ENCODE measurements around the gene PRDM16. TPM values are rescaled to one million over a fixed set of nuclear protein-coding genes. Genes with fewer than 3 reads are reported as not detected.

The PRDM16 gene
- total and polyA plus RNA-seq, 2 of the 13 experiments (the other 11 are each of a cell fraction or from before 2014, with no cell fraction given): 0.15 to 0.81 TPM

DNA sequence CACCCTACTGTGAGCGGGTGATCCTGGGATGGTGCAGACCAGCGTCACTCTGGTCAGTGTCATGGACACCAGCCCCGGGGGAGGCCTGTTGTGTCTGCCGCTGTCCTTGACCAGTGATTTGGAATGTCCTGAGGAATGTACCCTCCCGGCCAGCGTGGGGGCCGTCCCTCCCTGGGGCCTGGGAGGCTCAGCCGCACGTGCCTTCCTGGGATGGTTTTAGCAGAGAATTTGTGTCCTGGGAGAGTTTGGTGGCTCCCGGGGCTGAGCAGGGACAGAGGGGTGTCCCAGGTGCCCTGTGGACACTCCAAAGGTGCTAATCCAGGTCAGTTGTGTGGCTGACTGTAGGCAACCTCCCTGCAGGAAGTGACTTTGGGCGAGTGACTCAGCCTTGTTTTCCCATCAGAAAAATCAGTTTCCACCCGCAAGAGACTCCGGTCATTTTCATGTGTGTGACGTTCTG, 391.7 kb downstream of the PRDM16 start (continued):
- TF ChIP-seq, protein P1, sequence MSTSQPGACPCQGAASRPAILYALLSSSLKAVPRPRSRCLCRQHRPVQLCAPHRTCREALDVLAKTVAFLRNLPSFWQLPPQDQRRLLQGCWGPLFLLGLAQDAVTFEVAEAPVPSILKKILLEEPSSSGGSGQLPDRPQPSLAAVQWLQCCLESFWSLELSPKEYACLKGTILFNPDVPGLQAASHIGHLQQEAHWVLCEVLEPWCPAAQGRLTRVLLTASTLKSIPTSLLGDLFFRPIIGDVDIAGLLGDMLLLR (CRISPR knock-in tag; IDR thresholded peaks at IDR 0.05): no peak
- TF ChIP-seq FOXC1 (CRISPR knock-in tag; IDR thresholded peaks at IDR 0.05; ENCODE audit: borderline replicate concordance) (no peak), RARG (CRISPR knock-in tag; IDR thresholded peaks at IDR 0.05; ENCODE audit: low read depth) (no peak), MXI1 (IDR thresholded peaks at IDR 0.05; ENCODE audit: borderline replicate concordance, low read depth, low read length) (no peak; the same call in 2 of the 3 replicates), ZKSCAN5 (CRISPR knock-in tag; IDR thresholded peaks at IDR 0.05) (0 out of 2 replicates have a peak, but pooled peaks have one; percentile 38), RXRA (CRISPR knock-in tag; IDR thresholded peaks at IDR 0.05) (peak; percentile 62; the same call in 1 of the 2 replicates), ZSCAN31 (CRISPR knock-in tag; IDR thresholded peaks at IDR 0.05; ENCODE audit: low read depth) (no peak; the same call in 1 of the 2 replicates), NR2F6 (IDR thresholded peaks at IDR 0.05) (no peak), NR2F6 (CRISPR knock-in tag; IDR thresholded peaks at IDR 0.05) (peak; percentile 66), KDM6A (CRISPR knock-in tag; IDR thresholded peaks at IDR 0.05; ENCODE audit: low read depth) (no peak; the same call in 1 of the 2 replicates), RBM39 (IDR thresholded peaks at IDR 0.05; ENCODE audit: low read depth, low read length, poor library complexity, severe bottlenecking) (no peak), ZNF350 (CRISPR knock-in tag; IDR thresholded peaks at IDR 0.05; ENCODE audit: borderline replicate concordance, low read depth) (no peak), ZNF614 (CRISPR knock-in tag; IDR thresholded peaks at IDR 0.05; ENCODE audit: borderline replicate concordance) (no peak; the same call in 1 of the 2 replicates), RBAK (CRISPR knock-in tag; IDR thresholded peaks at IDR 0.05) (no peak), DMAP1 (CRISPR knock-in tag; IDR thresholded peaks at IDR 0.05) (peak; percentile 19; the same call in 1 of the 2 replicates), NAIF1 (CRISPR knock-in tag; IDR thresholded peaks at IDR 0.05; ENCODE audit: borderline replicate concordance) (no peak), ZNF747 (CRISPR knock-in tag; IDR thresholded peaks at IDR 0.05; ENCODE audit: borderline replicate concordance) (no peak), ZNF317 (CRISPR knock-in tag; IDR thresholded peaks at IDR 0.05) (no peak), YY1 (IDR thresholded peaks at IDR 0.05; ENCODE audit: insufficient read depth, insufficient replicate concordance, low read depth, low read length) (no peak), ISX (CRISPR knock-in tag; conservative IDR thresholded peaks at IDR 0.05) (no peak), KDM4B (CRISPR knock-in tag; IDR thresholded peaks at IDR 0.05) (no peak), ZBTB3 (CRISPR knock-in tag; IDR thresholded peaks at IDR 0.05; ENCODE audit: borderline replicate concordance, low read depth) (no peak), BCL6 (CRISPR knock-in tag; IDR thresholded peaks at IDR 0.05) (peak; percentile 51), MIER3 (CRISPR knock-in tag; IDR thresholded peaks at IDR 0.05; ENCODE audit: borderline replicate concordance) (no peak), ZMYM4 (CRISPR knock-in tag; IDR thresholded peaks at IDR 0.05) (no peak), HCFC1 (IDR thresholded peaks at IDR 0.05; ENCODE audit: low read depth, low read length) (no peak), ZNF7 (CRISPR knock-in tag; IDR thresholded peaks at IDR 0.05) (no peak), KLF16 (CRISPR knock-in tag; IDR thresholded peaks at IDR 0.05) (no peak; a peak in 1 of 4 replicates), ZNF24 (IDR thresholded peaks at IDR 0.05) (no peak)
- TF ChIP-seq, protein P2, sequence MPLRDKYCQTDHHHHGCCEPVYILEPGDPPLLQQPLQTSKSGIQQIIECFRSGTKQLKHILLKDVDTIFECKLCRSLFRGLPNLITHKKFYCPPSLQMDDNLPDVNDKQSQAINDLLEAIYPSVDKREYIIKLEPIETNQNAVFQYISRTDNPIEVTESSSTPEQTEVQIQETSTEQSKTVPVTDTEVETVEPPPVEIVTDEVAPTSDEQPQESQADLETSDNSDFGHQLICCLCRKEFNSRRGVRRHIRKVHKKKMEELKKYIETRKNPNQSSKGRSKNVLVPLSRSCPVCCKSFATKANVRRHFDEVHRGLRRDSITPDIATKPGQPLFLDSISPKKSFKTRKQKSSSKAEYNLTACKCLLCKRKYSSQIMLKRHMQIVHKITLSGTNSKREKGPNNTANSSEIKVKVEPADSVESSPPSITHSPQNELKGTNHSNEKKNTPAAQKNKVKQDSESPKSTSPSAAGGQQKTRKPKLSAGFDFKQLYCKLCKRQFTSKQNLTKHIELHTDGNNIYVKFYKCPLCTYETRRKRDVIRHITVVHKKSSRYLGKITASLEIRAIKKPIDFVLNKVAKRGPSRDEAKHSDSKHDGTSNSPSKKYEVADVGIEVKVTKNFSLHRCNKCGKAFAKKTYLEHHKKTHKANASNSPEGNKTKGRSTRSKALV (CRISPR knock-in tag; IDR thresholded peaks at IDR 0.05): no peak
- TF ChIP-seq, protein P3, sequence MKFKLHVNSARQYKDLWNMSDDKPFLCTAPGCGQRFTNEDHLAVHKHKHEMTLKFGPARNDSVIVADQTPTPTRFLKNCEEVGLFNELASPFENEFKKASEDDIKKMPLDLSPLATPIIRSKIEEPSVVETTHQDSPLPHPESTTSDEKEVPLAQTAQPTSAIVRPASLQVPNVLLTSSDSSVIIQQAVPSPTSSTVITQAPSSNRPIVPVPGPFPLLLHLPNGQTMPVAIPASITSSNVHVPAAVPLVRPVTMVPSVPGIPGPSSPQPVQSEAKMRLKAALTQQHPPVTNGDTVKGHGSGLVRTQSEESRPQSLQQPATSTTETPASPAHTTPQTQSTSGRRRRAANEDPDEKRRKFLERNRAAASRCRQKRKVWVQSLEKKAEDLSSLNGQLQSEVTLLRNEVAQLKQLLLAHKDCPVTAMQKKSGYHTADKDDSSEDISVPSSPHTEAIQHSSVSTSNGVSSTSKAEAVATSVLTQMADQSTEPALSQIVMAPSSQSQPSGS (CRISPR knock-in tag; IDR thresholded peaks at IDR 0.05): no peak
